ENCODE measurements around the gene WEE2. TPM values are rescaled to one million over a fixed set of nuclear protein-coding genes. Genes with fewer than 3 reads are reported as not detected.

WEE2 gene
- polyA plus RNA-seq, 1 donor from 2014 or later, result 0.63 TPM

DNA sequence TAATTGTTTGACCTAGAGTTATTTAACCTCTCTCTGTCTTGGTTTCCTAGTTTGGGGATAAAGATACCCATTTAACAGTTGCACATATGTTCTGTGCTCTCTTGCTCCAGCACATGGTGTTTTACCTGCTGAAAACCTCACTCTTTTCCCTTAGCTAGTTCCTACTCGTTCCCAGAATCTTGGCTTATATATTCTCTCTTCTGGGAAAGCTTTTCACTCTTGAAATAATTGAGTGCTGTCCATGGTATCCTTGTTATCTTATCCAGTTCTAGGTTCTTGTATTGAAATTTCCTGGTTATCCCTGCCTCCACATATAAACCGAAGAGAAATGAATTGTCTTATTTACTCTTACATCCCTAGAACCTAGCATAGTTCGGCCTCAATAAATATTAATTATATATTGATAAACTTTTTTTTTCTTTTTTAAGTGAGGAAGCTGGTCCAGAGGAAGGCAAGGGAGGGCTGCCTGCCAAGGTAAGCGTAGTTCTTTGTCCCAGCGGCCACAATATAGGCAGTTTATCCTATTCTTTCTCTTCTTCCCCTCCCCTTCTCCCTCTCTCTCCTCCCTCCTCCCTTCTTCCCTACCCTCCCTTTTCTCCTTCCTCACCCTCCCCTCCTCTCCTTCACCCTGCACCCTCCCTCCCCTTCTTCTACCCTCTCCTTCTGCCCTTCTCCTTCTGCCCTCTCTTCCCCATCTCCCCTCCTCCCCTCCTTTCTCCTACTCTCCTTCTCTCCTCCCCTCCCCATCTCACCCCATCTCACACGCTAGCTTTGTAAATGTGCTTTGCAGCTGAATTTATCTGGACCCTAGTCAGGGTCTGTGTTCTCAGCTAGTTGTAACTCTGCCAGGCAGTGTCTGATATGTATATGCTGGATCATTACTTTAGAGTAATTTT is 7.9 kb downstream of the WEE2 start:
- no peaks in the 10 kb centered on the region for H3K36me3 ChIP-seq (ENCODE audit: insufficient read depth, low read length)
- H3K4me2 ChIP-seq (ENCODE audit: low read length), result no peak overlapping the region
- H3K79me2 ChIP-seq (replicated peaks; ENCODE audit: insufficient read depth, low read length), result no peaks in the 10 kb centered on the region
- no peak overlapping the region for H3K27ac ChIP-seq (ENCODE audit: low read length)
- no peak overlapping the region for H3K9ac ChIP-seq (ENCODE audit: low read length)
- H4K20me1 ChIP-seq (ENCODE audit: insufficient read depth), result no peaks in the 10 kb centered on the region
- no peaks in the 10 kb centered on the region for H3K9me3 ChIP-seq (ENCODE audit: low read length)
- H2AFZ ChIP-seq (ENCODE audit: low read depth, low read length), result no peak overlapping the region
- H3K4me3 ChIP-seq (ENCODE audit: low read length), result no peak overlapping the region
- no peaks in the 10 kb centered on the region for H3K27me3 ChIP-seq (ENCODE audit: insufficient read depth, low read depth, low read length)
- TF ChIP-seq, protein P1, sequence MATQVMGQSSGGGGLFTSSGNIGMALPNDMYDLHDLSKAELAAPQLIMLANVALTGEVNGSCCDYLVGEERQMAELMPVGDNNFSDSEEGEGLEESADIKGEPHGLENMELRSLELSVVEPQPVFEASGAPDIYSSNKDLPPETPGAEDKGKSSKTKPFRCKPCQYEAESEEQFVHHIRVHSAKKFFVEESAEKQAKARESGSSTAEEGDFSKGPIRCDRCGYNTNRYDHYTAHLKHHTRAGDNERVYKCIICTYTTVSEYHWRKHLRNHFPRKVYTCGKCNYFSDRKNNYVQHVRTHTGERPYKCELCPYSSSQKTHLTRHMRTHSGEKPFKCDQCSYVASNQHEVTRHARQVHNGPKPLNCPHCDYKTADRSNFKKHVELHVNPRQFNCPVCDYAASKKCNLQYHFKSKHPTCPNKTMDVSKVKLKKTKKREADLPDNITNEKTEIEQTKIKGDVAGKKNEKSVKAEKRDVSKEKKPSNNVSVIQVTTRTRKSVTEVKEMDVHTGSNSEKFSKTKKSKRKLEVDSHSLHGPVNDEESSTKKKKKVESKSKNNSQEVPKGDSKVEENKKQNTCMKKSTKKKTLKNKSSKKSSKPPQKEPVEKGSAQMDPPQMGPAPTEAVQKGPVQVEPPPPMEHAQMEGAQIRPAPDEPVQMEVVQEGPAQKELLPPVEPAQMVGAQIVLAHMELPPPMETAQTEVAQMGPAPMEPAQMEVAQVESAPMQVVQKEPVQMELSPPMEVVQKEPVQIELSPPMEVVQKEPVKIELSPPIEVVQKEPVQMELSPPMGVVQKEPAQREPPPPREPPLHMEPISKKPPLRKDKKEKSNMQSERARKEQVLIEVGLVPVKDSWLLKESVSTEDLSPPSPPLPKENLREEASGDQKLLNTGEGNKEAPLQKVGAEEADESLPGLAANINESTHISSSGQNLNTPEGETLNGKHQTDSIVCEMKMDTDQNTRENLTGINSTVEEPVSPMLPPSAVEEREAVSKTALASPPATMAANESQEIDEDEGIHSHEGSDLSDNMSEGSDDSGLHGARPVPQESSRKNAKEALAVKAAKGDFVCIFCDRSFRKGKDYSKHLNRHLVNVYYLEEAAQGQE (IDR thresholded peaks at IDR 0.05; ENCODE audit: borderline replicate concordance), result no peak
- no peak for TF ChIP-seq EZH2 (IDR thresholded peaks at IDR 0.05; ENCODE audit: borderline replicate concordance, insufficient read depth, low read length, poor library complexity, severe bottlenecking)
- H3F3A ChIP-seq (ENCODE audit: insufficient read depth, low read length, poor library complexity, severe bottlenecking), result no peaks in the 10 kb centered on the region
- H3K9me2 ChIP-seq (ENCODE audit: insufficient read depth, low read length), result no peaks in the 10 kb centered on the region

DNA sequence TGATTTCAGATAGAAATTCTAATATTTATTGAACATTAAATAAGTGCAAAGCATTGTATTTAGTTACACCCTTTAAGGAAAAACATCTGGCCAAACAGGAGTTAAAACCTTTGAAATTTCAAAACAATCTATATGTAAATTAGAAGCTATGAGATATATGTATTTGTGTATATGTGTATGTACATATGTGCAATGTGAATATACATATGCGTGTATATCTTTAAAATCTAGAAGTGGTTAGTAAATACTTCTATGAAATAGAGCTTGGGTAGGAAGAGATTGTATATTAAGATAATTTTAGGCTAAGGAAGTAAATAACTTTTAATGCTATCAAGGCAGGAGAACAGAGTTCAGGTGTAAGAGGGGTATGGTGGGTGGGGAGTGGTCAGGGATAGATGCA is 9.3 kb downstream of the WEE2 start:
- Histone ChIP-seq H3K9me2 (ENCODE audit: insufficient read depth, low read length) (no peaks in the 10 kb centered on the region), H3K4me3 (ENCODE audit: low read length) (no peak overlapping the region), H4K20me1 (ENCODE audit: insufficient read depth) (no peaks in the 10 kb centered on the region), H3F3A (ENCODE audit: insufficient read depth, low read length, poor library complexity, severe bottlenecking) (no peaks in the 10 kb centered on the region), H3K9me3 (ENCODE audit: low read length) (no peaks in the 10 kb centered on the region), H2AFZ (ENCODE audit: low read depth, low read length) (no peak overlapping the region), H3K36me3 (ENCODE audit: insufficient read depth, low read length) (no peaks in the 10 kb centered on the region), H3K9ac (ENCODE audit: low read length) (no peak overlapping the region), H3K79me2 (replicated peaks; ENCODE audit: insufficient read depth, low read length) (no peaks in the 10 kb centered on the region), H3K4me2 (ENCODE audit: low read length) (no peak overlapping the region), H3K27me3 (ENCODE audit: insufficient read depth, low read depth, low read length) (no peaks in the 10 kb centered on the region), H3K27ac (ENCODE audit: low read length) (no peak overlapping the region)
- TF ChIP-seq MXI1 (conservative IDR thresholded peaks at IDR 0.05; ENCODE audit: poor library complexity, severe bottlenecking) (no peak), EZH2 (IDR thresholded peaks at IDR 0.05; ENCODE audit: borderline replicate concordance, insufficient read depth, low read length, poor library complexity, severe bottlenecking) (no peak), POLR2AphosphoS5 (IDR thresholded peaks at IDR 0.05) (no peak), SMC3 (conservative IDR thresholded peaks at IDR 0.05; ENCODE audit: poor library complexity) (no peak), EP300 (conservative IDR thresholded peaks at IDR 0.05; ENCODE audit: poor library complexity, severe bottlenecking) (no peak), TAF1 (IDR thresholded peaks at IDR 0.05; ENCODE audit: low read depth) (no peak), RAD21 (conservative IDR thresholded peaks at IDR 0.05) (no peak)
- TF ChIP-seq, protein P1 (IDR thresholded peaks at IDR 0.05; ENCODE audit: borderline replicate concordance), result no peak
- TF ChIP-seq, protein P2, sequence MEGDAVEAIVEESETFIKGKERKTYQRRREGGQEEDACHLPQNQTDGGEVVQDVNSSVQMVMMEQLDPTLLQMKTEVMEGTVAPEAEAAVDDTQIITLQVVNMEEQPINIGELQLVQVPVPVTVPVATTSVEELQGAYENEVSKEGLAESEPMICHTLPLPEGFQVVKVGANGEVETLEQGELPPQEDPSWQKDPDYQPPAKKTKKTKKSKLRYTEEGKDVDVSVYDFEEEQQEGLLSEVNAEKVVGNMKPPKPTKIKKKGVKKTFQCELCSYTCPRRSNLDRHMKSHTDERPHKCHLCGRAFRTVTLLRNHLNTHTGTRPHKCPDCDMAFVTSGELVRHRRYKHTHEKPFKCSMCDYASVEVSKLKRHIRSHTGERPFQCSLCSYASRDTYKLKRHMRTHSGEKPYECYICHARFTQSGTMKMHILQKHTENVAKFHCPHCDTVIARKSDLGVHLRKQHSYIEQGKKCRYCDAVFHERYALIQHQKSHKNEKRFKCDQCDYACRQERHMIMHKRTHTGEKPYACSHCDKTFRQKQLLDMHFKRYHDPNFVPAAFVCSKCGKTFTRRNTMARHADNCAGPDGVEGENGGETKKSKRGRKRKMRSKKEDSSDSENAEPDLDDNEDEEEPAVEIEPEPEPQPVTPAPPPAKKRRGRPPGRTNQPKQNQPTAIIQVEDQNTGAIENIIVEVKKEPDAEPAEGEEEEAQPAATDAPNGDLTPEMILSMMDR (IDR thresholded peaks at IDR 0.05; ENCODE audit: poor library complexity, severe bottlenecking), result no peak
